ENCODE data around the gene MT2A. TPM values are rescaled to one million over a fixed set of nuclear protein-coding genes. Genes with fewer than 3 reads are reported as not detected.

Gene MT2A
- total RNA-seq, 1 experiment from 2014 or later = 683 TPM

- ChIA-PET CTCF (interaction anchor here (1.1 to 1.2 kb wide), 2 partner anchors 96 to 183 kb away, joined by 4 to 7 read pairs; no protein-coding TSS in a partner anchor), POLR2A (ENCODE audit: unreplicated experiment) (interaction anchor here (1.0 kb wide), 1 partner anchor 73 kb away, joined by 3 read pairs; no protein-coding TSS in a partner anchor)
- DNase-seq (peak; percentile 85), ATAC-seq (peak; percentile 21)
- no peaks in the 10 kb centered on the region for H3K27me3 ChIP-seq (ENCODE audit: low read length)
- peak overlapping the region; percentile 37 for H3K9ac ChIP-seq (ENCODE audit: low read length)
- peak overlapping the region; percentile 82 for H3K27ac ChIP-seq (ENCODE audit: low read length)
- H3K4me1 ChIP-seq (ENCODE audit: insufficient read depth, low read length) = peaks cover 56% of the 10 kb centered on the region
- H3K36me3 ChIP-seq (ENCODE audit: low read depth, low read length) = no peaks in the 10 kb centered on the region
- H2AFZ ChIP-seq (ENCODE audit: low read length) = no peak overlapping the region
- H3K4me3 ChIP-seq (ENCODE audit: low read length) = peak overlapping the region; percentile 27; the same call in 1 of the 2 replicates
- no TSS peak for BruUV-seq (replicated peaks)
- intact Hi-C loops (cut with micrococcal nuclease) = loop anchor here (2.0 to 10.0 kb wide), 4 partner anchors 20 to 181 kb away; partner anchors contain the start of genes MT1B, MT1F and MT1X
- no peaks in the 10 kb centered on the region for H3K9me2 ChIP-seq (replicated peaks; ENCODE audit: low read length)
- H3K9me3 ChIP-seq (ENCODE audit: low read length) = no peaks in the 10 kb centered on the region
- H4K20me1 ChIP-seq (ENCODE audit: low read length) = no peaks in the 10 kb centered on the region
- H3F3A ChIP-seq (ENCODE audit: low read length, unreplicated experiment) = peaks cover 14% of the 10 kb centered on the region
- H3K79me2 ChIP-seq (ENCODE audit: low read length) = peaks cover 16% of the 10 kb centered on the region
- TF ChIP-seq EZH2 (IDR thresholded peaks at IDR 0.05; ENCODE audit: low read length, unreplicated experiment) (no peak), EZH2phosphoT487 (IDR thresholded peaks at IDR 0.05; ENCODE audit: borderline replicate concordance, low read length) (peak; percentile 40; the same call in 1 of the 2 replicates), CTCF (conservative IDR thresholded peaks at IDR 0.05; ENCODE audit: low read depth, low read length) (no peak)
- peak overlapping the region; percentile 93 for H3K4me2 ChIP-seq (ENCODE audit: low read length)
Measured at GRCh38 chr16:56606476-56607108, 1.8 kb upstream of the MT2A start.

GRCh38 chr16:56607109-56607618, 1.2 kb upstream of the MT2A start:
- peak overlapping the region; percentile 82 for H3K27ac ChIP-seq (ENCODE audit: low read length)
- peaks cover 14% of the 10 kb centered on the region for H3F3A ChIP-seq (ENCODE audit: low read length, unreplicated experiment)
- H3K9ac ChIP-seq (ENCODE audit: low read length) = peak overlapping the region; percentile 37
- intact Hi-C loops (cut with micrococcal nuclease) = loop anchor here (2.0 to 10.0 kb wide), 4 partner anchors 20 to 180 kb away; partner anchors contain the start of genes MT1B, MT1F and MT1X
- H4K20me1 ChIP-seq (ENCODE audit: low read length) = no peaks in the 10 kb centered on the region
- peaks cover 60% of the 10 kb centered on the region for H3K4me1 ChIP-seq (ENCODE audit: insufficient read depth, low read length)
- no peaks in the 10 kb centered on the region for H3K36me3 ChIP-seq (ENCODE audit: low read depth, low read length)
- no TSS peak for BruUV-seq (replicated peaks)
- H3K9me2 ChIP-seq (replicated peaks; ENCODE audit: low read length) = no peaks in the 10 kb centered on the region
- peaks cover 16% of the 10 kb centered on the region for H3K79me2 ChIP-seq (ENCODE audit: low read length)
- peak; percentile 95 for DNase-seq
- no peaks in the 10 kb centered on the region for H3K27me3 ChIP-seq (ENCODE audit: low read length)
- no peaks in the 10 kb centered on the region for H3K9me3 ChIP-seq (ENCODE audit: low read length)
- ChIA-PET CTCF (interaction anchor here (1.1 to 1.2 kb wide), 2 partner anchors 95 to 182 kb away, joined by 4 to 7 read pairs; no protein-coding TSS in a partner anchor), POLR2A (ENCODE audit: unreplicated experiment) (interaction anchor here (1.0 kb wide), 1 partner anchor 73 kb away, joined by 3 read pairs; no protein-coding TSS in a partner anchor)
- peak overlapping the region; percentile 93 for H3K4me2 ChIP-seq (ENCODE audit: low read length)
- no peak overlapping the region for H2AFZ ChIP-seq (ENCODE audit: low read length)
- peak overlapping the region; percentile 90; the same call in 1 of the 2 replicates for H3K4me3 ChIP-seq (ENCODE audit: low read length)
- peak; percentile 52 for ATAC-seq
- TF ChIP-seq EZH2phosphoT487 (IDR thresholded peaks at IDR 0.05; ENCODE audit: borderline replicate concordance, low read length) (peak; percentile 96), EZH2 (IDR thresholded peaks at IDR 0.05; ENCODE audit: low read length, unreplicated experiment) (no peak), CTCF (conservative IDR thresholded peaks at IDR 0.05; ENCODE audit: low read depth, low read length) (no peak)
